ENCODE measurements around the gene VPS72.

VPS72 gene

GRCh38 chr1:151145304-151146071 is 44.5 kb downstream of the VPS72 start:
- peak; percentile 13 for DNase-seq (ENCODE audit: low read depth)
- TF ChIP-seq CTCF (IDR thresholded peaks at IDR 0.05; ENCODE audit: low read length, missing control alignments) = no peak
- H3K4me3 ChIP-seq (replicated peaks; ENCODE audit: low read depth, low read length) = peak overlapping the region; percentile 71

- H3K4me3 ChIP-seq (replicated peaks; ENCODE audit: low read depth, low read length) = peak overlapping the region; percentile 71
- no peak for TF ChIP-seq CTCF (IDR thresholded peaks at IDR 0.05; ENCODE audit: low read length, missing control alignments)
- DNase-seq (ENCODE audit: low read depth) = peak; percentile 20
These were observed 45.3 kb downstream of the VPS72 start for GRCh38 chr1:151144474-151145303.

- no peak overlapping the region for H3K4me3 ChIP-seq (replicated peaks; ENCODE audit: low read depth, low read length)
- TF ChIP-seq CTCF (IDR thresholded peaks at IDR 0.05; ENCODE audit: low read length, missing control alignments) = no peak
- no peak for DNase-seq (ENCODE audit: low read depth)
These were observed 46.0 kb downstream of the VPS72 start for GRCh38 chr1:151143986-151144385.

- TF ChIP-seq CTCF (IDR thresholded peaks at IDR 0.05; ENCODE audit: low read length, missing control alignments) = no peak
- no peak for DNase-seq (ENCODE audit: low read depth)
- no peak overlapping the region for H3K4me3 ChIP-seq (replicated peaks; ENCODE audit: low read depth, low read length)
These were observed 47.0 kb downstream of the VPS72 start for GRCh38 chr1:151143057-151143435.

- no peak for TF ChIP-seq CTCF (IDR thresholded peaks at IDR 0.05; ENCODE audit: low read length, missing control alignments)
- no peak overlapping the region for H3K4me3 ChIP-seq (replicated peaks; ENCODE audit: low read depth, low read length)
- DNase-seq (ENCODE audit: low read depth) = no peak
These were observed 47.5 kb downstream of the VPS72 start for GRCh38 chr1:151142411-151143056.

GRCh38 chr1:151137789-151138188 is 52.2 kb downstream of the VPS72 start:
- TF ChIP-seq CTCF (IDR thresholded peaks at IDR 0.05; ENCODE audit: low read length, missing control alignments) = no peak
- no peak overlapping the region for H3K4me3 ChIP-seq (replicated peaks; ENCODE audit: low read depth, low read length)
- DNase-seq (ENCODE audit: low read depth) = no peak
